ENCODE data around the gene DYNLL2.

- TF ChIP-seq, protein P1, sequence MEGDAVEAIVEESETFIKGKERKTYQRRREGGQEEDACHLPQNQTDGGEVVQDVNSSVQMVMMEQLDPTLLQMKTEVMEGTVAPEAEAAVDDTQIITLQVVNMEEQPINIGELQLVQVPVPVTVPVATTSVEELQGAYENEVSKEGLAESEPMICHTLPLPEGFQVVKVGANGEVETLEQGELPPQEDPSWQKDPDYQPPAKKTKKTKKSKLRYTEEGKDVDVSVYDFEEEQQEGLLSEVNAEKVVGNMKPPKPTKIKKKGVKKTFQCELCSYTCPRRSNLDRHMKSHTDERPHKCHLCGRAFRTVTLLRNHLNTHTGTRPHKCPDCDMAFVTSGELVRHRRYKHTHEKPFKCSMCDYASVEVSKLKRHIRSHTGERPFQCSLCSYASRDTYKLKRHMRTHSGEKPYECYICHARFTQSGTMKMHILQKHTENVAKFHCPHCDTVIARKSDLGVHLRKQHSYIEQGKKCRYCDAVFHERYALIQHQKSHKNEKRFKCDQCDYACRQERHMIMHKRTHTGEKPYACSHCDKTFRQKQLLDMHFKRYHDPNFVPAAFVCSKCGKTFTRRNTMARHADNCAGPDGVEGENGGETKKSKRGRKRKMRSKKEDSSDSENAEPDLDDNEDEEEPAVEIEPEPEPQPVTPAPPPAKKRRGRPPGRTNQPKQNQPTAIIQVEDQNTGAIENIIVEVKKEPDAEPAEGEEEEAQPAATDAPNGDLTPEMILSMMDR (conservative IDR thresholded peaks at IDR 0.05; ENCODE audit: low read depth, low read length) = no peak
- TF ChIP-seq EZH2 (IDR thresholded peaks at IDR 0.05; ENCODE audit: borderline replicate concordance, low read depth, low read length, poor library complexity, severe bottlenecking) = no peak
Observed at GRCh38 chr17:58082341-58082869, 814 bp upstream of the DYNLL2 start.
